GM12878 (cell line): ENCODE measurements around the gene SMAD1.

Experiments
- MEF2A ChIP-seq: IDR thresholded peaks from 2 replicates; pipeline ENCODE4 v1.6.1; 2011; ENCODE audit warnings: low read depth, mild to moderate bottlenecking, low read length, moderate library complexity; ENCODE audit not compliant: insufficient read depth
- TF ChIP-seq, protein P1 (sequence below), 3 experiments: IDR thresholded peaks in 2 of 3; conservative IDR thresholded peaks in 1 of 3; 2 replicates each; pipeline ENCODE4 v1.5.1; 2011; ENCODE audit warnings: low read depth in 3 of 3, low read length in 3 of 3, mild to moderate bottlenecking in 3 of 3, control low read depth in 2 of 3, moderate library complexity in 2 of 3, inconsistent platforms in 1 of 3, mixed read lengths in 1 of 3; ENCODE audit not compliant: control insufficient read depth in 2 of 3, insufficient read depth in 1 of 3; ENCODE audit errors: extremely low read depth in 1 of 3

DNA sequence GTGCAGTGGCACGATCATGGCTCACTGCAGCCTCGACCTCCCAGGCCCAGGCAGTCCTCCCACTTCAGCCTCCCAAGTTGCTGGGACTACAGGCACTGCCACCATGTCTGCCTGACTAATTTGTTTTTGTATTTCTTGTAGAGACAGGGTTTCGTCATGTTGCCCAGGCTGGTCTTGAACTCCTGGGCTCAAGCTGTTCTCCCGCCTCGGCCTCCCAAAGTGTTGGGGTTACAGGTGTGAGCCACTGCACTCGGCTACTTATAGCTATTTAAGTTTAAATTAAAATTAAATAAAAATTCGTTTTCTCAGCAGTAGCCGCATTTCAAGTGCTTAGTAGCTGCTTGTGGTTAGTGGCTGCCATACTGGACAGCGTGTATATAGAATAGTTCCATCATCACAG, 3.5 kb downstream of the SMAD1 start:
- TF ChIP-seq, protein P1, sequence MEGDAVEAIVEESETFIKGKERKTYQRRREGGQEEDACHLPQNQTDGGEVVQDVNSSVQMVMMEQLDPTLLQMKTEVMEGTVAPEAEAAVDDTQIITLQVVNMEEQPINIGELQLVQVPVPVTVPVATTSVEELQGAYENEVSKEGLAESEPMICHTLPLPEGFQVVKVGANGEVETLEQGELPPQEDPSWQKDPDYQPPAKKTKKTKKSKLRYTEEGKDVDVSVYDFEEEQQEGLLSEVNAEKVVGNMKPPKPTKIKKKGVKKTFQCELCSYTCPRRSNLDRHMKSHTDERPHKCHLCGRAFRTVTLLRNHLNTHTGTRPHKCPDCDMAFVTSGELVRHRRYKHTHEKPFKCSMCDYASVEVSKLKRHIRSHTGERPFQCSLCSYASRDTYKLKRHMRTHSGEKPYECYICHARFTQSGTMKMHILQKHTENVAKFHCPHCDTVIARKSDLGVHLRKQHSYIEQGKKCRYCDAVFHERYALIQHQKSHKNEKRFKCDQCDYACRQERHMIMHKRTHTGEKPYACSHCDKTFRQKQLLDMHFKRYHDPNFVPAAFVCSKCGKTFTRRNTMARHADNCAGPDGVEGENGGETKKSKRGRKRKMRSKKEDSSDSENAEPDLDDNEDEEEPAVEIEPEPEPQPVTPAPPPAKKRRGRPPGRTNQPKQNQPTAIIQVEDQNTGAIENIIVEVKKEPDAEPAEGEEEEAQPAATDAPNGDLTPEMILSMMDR (IDR thresholded peaks at IDR 0.05 in 2 of 3, conservative IDR thresholded peaks at IDR 0.05 in 1 of 3; ENCODE audit: control insufficient read depth in 2 of 3, extremely low read depth in 1 of 3, insufficient read depth in 1 of 3, low read depth in 3 of 3, low read length in 3 of 3) = no peak
- no peak for TF ChIP-seq MEF2A
